HG03159 (cell line): ENCODE data around the gene CCDC88C.
"Not testable (repeated sequence)": the region's sequence is repeated elsewhere in the genome, so short reads cannot be mapped to it uniquely, and the experiment has no call there.

Experiments used
- ATAC-seq: cut with Tn5 transposase; IDR thresholded peaks from one replicate; pipeline ENCODE4 v1.9.1; 2021; ENCODE audit warnings: mild to moderate bottlenecking, moderate library complexity; ENCODE audit not compliant: unreplicated experiment

The CCDC88C gene

DNA sequence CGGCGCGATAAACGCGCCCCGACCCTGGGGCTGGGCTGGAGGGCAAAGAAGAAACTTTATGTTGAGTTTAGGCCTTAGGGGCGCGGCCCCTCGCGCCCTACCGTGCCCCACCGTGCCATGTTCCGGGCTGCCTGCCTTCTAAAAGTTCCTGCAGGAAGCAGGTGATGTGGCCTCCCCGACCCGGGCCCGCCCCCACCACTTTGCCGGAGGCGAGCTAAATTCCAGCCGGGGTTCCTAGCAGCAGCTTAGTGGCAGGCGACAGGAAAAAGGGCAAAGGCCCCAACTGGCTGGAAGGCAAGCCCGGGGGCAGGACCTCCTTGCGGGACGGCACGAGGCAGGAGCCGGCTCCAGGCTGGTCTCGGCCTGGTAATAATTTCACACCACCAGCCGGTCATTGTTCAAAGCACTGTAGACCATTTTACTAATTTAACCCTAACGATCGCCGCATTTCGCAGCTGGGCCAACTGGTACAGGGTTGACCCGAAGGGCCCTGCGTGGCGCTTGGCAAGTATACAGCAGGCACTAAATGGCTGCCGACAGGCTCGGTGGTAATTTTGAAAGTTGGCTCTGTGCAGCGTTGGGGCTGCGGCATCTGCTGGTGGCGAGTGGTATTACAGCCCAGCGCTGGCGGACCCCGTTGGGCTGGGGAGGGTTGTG is 895 bp upstream of the CCDC88C start:
- ATAC-seq = peak; percentile 28

DNA sequence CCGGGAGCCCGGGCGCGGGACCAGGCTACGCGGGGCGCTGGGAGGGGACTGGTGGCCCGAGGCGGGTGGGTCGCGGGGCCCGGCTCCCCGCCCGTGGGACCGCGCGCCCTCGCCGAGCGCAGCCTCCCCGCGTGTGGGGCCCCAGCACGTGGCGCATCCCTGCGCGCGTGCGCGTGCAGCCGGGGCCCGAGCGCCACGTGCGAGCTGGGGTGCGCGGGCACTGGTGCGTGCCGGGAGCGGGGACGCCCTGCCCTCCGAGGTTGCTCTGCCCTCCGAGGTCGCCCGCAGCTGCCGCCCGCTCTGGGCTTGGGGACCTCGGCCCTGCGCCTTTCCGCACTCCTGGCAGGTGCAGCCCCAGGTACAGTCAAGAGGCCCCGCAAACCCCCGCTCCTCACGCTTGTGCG is 365 bp upstream of the CCDC88C start:
- ATAC-seq = peak; percentile 12

DNA sequence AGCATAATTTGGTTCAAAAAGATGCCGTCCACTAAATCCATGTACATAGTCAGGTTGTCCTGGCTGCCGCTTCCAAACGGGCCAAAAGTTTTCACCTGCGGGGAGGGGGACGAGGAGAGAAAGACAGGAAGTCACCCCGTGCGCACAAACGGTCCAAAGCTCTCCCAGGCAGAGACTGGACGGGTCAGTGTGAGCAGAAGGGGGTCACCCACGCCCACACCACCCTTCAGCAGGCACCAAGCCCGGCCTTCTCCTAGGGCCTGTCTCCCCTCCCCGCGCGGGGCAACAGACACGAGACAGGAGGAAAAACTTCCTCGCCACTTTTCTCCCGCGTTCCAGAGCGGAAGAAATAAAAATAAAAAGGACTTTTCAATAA is 888 bp downstream of the CCDC88C start:
- ATAC-seq = no peak

DNA sequence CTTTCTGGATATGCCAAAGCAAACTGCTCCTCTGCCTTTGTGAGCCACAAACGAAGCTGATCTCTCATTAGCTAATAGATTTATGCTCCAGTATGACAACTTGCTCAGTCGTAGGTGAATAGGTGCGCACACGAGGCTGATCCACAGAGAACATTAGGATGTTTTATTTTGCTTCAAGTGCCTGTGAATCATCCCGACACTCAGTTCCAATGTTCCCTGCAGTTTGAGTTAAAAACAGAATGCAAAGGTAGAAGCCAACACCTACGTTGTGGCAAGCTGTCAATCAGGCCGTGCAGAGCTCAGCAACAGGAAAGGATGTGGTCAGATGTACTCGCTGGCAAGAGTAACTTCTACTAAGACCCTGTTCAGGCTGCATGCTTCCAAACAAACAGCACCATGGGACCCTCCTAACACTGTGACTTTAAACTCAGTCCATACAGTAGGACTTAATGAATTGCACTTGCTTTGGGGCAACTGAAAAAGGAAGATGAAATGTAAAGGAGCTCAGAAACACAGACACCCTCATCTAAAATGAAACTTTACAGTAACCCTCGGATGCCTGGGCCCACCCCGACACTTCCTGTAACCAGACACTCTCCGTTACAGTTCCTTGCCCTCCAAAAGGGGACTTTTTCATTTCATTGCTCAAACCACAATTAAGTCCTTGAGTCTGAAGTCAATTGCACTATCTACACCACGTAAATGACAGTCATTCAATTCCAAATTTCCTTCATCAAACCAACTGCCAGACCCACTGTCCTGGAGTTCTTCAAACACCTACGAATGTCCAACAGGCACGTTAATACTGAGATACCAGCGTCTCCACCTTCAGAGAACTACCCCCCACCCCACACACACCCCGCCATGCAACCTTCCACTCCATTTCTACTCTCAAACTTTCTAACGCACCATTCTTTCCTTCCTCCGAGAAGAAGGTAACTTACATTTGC is 1.6 kb downstream of the CCDC88C start:
- peak; percentile 68 for ATAC-seq

DNA sequence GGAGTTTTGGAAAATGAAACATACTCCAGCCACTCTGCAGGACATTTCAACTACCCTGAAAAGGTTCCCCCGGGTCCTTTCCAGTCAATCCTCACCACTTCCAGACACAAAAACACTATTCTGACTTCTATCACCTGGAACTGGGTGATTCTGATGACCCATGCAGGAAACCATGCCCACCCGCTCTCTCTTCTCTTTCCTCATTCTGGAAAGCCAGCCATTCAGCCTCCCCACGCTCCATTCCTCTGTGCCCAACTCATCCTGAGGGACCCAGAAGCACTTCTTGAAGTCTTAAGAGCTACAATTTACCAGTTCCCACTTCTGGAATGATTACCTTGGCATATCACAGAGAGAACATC is 3.2 kb downstream of the CCDC88C start:
- no peak for ATAC-seq

DNA sequence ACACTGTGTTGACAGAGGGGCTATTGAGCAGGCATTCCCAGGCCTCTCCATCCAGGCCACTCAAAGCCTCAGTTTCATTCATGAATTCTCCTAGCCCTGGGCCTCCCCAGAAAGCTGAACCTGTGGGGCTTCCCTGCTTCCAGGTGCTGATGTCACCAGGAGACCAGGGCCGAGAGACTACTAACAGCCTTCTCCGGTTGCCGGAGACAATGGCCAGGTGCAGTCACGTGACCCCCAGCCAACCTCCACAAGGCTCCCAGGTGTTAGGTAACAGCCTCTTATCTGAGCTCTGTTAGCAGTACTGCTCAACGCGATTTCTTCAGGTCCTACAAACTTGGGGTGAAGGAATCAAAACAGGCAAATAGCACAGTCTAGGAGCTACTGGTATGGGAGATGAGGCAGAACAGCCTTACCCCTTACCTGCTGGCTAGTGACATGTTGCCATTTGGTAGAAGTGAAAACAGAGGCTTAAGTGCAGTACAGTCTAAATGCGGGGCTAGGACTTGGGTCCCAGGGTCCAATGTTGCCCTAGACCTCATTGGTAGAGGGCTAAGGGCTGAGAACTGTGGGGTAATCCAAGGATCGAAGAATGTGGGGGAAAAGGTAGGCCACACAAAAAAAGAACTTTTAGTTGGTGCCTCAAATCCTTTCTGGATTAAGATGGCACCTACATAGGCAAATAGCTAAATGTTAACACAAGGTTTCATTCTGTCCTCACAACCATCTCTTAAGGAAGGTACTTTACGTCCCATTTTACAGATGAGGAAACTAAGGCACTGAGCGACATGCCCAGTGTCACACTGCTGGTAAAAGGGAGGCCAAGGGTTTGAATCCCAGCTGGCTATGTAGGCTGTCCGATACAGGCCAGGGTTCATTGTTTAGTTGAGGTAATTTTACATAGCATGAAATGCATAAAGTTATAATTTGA is 3.8 kb downstream of the CCDC88C start:
- ATAC-seq = no peak

DNA sequence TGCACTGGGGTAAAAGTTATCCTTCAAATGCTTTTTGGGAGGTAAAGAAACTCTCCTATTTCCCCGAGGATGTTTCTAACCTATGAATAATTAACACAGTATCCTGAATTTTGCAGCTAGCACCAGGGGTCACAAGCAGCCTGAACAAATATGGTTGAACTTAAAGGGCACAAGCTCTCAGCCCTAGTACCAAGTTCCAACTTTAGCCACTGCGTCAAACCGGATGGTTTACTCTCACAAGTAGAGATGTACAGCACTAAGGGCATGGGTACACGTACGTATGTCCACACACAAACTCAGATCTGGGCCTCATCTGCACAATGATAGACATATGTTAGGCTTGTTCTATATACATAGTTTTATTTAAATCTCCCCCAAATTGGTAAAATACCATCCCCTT is 4.7 kb downstream of the CCDC88C start:
- no peak for ATAC-seq

DNA sequence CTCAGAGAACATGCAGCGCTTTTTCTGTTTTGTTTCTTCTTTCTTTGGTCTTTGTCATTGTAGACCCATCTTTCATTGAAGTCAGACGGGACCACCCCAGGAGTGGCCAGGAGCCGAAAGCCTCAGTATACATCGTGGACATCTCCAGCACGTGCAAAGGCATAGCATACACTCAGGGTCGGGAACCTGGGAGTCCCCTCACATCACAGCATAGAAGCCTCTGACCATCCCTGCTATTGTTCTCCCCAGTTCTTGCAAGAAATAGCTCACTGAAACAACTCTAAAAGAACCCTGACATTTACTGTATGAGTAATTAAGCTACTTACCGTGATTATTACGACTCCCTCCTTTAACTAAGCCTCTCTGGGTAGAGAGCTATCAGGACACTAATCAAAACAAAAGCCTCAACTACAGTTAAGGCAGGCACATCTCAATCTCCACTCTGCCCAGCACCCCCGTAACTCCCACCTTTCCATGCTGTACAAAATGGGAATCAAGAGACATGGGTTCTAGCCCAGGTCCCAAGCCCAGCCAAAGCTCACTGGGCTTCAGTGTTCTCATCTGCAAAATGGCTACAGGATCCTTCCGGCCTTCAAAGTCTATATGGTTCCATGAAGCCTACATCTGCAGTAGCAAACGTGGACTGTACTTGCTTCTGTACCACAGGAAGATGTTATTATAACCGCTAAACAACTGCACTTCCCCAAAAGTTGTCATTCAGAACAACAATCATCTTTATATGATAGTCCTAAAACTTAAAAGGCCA is 6.7 kb downstream of the CCDC88C start:
- no peak for ATAC-seq

DNA sequence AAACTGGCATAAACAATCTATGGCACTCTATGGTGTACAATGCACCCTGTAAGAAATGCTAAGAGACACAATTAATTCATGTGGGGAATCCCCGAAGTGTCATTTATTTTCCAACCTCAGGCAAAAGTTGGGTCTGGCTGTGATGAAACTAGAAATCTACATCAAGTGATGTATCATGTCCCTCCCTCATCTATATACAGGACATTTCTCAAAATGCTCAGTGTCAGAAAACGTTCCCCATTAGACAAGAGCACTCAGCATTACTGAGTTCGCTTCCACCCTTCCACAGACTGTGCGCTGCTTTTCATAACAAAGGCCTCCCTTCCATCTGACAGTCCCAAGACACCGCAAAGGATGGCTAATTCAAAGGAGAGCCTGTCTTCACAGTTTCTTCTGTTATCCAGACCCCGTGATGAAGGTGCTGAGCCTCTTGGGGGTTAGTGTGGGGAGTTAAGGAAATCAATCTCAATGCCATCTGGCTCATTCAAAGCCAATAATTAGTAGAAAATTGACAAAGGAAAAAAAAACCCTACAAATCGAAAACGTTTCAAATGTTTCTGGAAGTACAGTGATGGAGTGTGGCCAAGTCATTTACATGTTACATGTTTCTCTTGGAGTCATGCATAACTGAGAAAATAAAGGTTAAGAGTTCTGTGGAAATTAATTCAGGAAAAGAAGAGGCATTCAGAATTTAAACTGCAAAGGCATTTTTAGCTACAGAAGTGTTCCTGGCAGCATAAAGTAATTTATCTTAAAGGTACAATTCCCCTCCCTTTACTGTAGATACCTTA is 7.5 kb downstream of the CCDC88C start:
- no peak for ATAC-seq

DNA sequence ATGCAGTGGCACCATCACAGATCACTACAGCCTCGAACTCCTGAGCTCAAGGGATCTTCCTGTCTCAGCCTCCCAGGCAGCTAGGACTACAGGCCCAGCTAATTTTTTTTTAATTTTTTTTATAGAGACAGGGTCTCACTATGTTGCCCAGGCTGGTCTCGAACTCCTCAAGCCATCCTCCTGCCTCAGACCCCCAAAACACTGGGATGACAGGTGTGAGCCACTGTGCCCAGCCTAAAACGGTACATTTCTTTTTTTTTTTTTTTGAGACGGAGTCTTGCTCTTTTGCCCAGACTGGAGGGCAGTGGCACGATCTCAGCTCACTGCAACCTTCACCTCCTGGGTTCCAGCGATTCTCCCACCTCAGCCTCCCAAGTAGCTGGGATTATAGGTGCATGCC is 8.4 kb downstream of the CCDC88C start:
- not testable (repeated sequence) for ATAC-seq

DNA sequence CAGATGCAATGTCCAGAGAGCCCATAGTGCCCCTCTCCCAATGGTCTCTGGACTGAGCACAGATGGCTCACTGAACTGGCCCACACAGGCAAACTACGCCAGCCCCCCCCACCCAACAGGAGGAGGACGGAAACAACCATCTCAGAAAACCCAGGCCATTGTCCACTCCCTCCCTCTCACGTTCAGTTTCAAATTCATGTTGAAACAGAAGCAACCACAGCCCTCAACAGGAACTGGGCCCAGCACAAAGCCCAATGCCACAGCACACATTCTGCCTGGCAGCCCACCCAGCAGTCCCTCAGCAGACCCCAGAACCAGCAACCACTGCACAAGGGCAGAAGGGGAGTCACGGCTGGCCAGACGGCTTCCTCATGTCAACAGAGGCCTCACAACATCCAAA is 10.6 kb downstream of the CCDC88C start:
- no peak for ATAC-seq

DNA sequence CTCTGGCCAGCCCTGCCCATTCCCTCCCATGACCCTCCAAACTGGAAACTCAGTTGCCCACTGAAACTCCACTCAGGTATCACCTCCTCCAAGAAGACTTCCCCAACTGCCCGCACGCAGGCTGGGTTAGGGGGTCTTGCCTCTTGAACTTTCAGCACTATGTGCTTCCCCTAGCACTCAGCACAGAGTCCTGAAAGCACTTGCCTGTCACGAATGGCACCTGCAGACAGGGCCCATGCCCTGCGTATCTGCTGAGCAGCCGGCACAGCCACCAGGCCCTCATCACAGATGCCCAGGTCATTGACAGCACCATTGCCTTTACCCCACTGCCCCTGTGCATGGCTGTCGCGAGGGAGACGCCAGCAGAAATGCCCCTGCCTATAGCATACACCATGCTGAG is 11.2 kb downstream of the CCDC88C start:
- ATAC-seq = no peak

DNA sequence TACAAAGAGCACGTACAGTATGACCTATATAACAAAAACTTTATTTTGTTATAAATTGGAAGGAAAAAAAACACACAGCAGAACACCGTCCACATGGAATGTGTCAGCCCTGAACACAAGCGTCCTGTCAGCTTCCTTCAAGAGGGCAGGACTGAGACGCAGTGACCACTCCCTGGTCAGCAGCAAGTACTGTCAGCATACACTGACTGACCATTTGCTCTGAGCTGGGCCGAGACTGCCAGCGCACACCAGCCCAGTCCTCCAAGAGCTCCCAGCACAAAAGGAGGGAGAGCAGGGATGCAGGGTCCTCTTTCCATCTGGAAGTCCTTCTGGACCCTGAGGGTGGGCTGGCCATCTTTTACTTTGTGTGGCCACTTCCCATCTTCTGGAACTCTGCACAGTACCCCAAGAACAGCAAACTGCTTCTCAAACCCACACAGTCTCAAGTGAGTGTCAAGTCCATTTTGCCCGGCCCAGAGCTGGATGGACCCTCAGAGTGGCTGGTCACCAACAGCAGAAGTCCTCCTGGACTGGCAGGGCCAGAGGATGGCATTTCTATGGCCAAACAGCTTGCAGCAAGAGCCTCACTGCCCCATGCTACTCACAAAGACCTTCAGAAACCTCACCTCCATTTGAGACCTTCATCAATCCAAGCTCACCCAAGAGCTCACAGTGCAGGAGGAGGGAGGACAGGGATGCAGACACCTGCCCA is 11.7 kb downstream of the CCDC88C start:
- ATAC-seq = no peak

DNA sequence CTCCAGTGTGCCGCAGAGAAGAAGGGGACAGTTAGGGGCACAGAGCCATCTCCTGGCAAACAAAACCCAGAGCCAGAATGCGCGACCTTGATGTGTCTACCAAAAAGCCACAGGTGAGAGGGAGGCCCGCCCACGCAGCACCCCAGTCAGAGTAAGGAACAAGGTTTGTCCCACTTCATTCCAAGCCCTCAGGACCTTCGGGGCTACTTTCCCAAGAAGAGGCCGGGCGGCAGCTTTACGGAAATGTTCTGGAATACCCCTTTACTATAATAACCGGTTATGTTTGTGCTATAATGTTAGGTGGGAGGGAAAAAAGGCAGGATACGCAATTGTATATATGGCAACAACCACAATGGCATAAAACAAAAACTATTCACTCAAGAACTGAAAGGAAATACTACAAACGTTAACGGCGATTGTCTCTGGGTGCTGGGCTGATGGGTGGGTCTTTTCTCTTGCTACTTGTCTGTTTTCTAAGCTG is 12.3 kb downstream of the CCDC88C start:
- ATAC-seq = no peak

DNA sequence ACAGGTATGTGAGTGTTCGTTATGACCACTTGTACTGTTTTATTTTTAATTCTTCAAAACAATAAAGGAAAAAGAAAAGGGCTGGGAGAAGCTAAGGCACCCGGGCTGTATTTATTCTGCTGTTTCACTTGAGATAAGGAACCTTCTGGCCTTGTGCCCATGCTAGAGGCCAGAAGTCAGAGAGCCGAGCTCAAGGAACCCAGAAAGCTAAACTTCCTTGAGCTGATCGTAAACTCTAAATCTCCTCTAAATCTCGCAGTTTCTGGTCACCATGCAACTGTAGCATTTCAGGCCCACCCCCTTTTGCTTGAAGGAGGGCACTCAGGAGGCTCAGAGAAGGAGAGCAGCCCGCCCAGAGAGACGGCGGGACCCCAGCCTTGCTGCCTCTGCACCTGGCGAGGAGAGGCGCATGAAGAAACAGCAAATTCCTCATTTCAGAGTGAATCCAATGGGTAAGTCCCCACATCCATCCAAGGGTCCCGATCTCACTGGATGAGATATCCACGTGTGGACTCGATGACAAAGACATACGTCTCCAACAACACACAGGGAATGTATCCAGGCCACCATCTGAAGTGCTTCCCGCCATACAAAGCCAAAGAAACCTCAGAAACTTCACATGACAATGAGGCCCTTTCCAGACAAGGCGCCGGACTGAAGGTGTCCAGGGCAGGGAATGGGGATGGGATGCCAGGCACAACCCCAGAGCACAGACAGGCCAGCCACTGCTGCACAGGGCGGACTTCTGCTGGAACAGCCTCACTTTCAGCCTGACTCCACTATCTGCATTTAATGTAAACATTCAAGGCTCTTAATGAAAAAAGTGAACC is 14.6 kb downstream of the CCDC88C start:
- ATAC-seq = no peak

DNA sequence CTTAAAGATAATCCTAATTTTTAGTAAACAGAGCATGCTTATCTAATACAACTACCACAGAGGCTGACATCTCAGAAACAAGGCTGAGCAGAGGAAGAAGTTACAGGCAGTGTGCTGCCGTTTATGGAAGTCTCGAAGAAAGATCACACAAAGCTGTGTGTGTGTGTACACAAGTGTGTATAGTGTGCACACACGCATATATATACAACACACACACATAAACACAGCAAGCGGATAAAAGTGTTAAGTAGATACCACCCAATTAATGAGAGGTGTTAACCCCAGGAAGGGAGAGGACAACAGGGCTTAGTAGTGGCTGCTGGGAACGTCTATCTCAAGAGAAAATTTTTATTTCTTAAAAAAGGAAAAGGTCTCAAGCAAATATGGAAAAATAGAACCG is 15.3 kb downstream of the CCDC88C start:
- ATAC-seq = no peak

DNA sequence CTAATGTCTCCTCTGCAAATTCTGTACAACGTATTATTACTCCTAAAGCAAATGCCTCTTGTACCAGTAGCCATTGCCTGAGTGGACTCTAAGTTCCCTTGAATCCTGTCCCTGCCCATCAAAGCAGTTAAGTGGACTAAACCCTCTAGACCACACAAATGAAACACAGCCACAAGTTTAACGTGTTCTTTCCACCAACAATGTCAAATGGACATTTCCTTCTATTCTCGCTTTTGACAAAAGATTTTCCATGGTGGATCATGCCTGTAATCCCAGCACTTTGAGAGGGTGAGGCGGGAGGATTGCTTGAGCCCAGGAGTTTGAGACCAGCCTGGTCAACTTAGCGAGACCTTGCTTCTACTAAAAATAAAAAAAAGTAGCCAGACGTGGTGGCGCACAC is 15.9 kb downstream of the CCDC88C start:
- ATAC-seq = no peak

DNA sequence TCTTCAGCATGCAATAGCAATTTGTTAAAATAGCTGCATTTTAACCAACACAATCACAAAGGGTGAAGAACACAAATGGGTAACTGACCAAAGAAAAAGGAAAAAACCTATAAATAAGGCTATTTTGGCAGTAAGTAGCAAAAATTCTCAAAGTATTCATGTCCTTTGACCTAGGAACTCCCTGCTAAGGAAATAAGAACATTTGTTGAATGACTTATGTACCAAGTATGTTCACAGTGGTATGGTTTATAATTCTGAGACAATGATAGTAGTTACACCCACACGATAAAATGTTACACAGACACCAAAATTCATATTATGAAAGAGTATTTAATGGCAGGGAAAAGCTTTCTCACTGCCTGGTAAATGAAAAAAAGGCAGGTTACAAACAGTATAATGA is 16.9 kb downstream of the CCDC88C start:
- no peak for ATAC-seq
